ENCODE results near the gene PEAK1. TPM values are rescaled to one million over a fixed set of nuclear protein-coding genes. Genes with fewer than 3 reads are reported as not detected.
A peak's percentile ranks its signal among the peaks of the same experiment; 100 is the strongest.

The PEAK1 gene
- total RNA-seq = 100 to 1,000 TPM in 2 of 6 donors, 10 to 100 TPM in 4; 82.8 to 142 (median 90.1) TPM

DNA sequence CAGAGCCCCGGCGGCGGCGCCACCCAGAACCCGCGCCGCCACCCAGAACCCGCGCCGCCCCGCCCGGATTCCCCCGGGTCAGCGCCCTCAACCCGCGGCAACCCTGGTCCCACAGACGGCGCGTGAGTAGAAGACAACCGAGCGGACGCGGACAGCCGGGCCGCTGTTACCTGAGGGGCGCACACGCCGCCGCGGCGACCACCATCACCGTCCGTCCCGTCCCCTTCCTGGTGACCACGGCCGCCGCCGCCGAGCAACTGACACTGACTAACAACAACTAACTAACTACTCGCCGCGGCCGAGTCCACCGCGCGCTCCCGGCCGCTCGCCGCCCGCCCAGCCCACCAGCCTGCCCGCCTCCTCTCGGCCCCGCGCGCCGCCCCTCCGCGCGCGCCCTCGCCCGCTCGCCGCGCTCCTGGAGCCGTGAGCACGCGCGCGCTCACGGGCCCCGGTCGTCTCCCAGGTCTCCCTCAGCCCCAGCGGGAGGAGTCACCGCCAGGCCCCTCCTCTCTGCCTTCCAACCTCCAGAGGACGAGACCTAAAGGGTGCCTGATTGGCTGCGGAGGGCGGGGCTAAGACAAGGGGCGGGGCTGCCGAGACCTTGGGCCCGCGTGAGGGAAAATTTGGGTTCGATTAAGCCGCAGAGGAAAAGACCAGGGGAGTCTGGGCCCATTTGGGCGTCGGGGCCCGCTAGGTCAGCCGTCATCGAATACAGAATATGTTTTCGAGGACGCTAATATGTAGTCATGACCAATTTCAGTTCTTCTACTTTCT, at the start of gene PEAK1:
Gene PEAK1 (minus strand): TSS at position 269 of the 774 bp plus-strand sequence. CDS start 238,178 bp downstream, outside the sequence.
- peak within 1 kb of the TSS; percentile 94 to 97 (median 96) for H3K27ac ChIP-seq
- H3K36me3 ChIP-seq = no peaks in the 10 kb centered on the region
- peaks cover 40 to 47% (median 45%) of the 10 kb centered on the region in 4 donors for H3K4me1 ChIP-seq
- DNase-seq (peak; percentile 98 to 99), ATAC-seq (ENCODE audit: low FRiP score in 2 of 2) (peak; percentile 98 to 100)
- H3K9me3 ChIP-seq = no peaks in the 10 kb centered on the region
- H3K4me3 ChIP-seq = peak within 1 kb of the TSS; percentile 71 to 91 (median 82)
- TF ChIP-seq POLR2A (IDR thresholded peaks at IDR 0.05) (peak in 3 of 4 donors; percentile 82 to 91 (median 87)), EP300 (IDR thresholded peaks at IDR 0.05) (no peak), POLR2AphosphoS5 (IDR thresholded peaks at IDR 0.05) (peak; percentile 82 to 91)
- TF ChIP-seq, protein P1, sequence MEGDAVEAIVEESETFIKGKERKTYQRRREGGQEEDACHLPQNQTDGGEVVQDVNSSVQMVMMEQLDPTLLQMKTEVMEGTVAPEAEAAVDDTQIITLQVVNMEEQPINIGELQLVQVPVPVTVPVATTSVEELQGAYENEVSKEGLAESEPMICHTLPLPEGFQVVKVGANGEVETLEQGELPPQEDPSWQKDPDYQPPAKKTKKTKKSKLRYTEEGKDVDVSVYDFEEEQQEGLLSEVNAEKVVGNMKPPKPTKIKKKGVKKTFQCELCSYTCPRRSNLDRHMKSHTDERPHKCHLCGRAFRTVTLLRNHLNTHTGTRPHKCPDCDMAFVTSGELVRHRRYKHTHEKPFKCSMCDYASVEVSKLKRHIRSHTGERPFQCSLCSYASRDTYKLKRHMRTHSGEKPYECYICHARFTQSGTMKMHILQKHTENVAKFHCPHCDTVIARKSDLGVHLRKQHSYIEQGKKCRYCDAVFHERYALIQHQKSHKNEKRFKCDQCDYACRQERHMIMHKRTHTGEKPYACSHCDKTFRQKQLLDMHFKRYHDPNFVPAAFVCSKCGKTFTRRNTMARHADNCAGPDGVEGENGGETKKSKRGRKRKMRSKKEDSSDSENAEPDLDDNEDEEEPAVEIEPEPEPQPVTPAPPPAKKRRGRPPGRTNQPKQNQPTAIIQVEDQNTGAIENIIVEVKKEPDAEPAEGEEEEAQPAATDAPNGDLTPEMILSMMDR (IDR thresholded peaks at IDR 0.05) = peak in 2 of 6 experiments; percentile 4 to 10
- WGBS, 2 donors = 0% methylated on average over 13 to 35 of the region's 92 CpGs
- H3K27me3 ChIP-seq = no peaks in the 10 kb centered on the region

DNA sequence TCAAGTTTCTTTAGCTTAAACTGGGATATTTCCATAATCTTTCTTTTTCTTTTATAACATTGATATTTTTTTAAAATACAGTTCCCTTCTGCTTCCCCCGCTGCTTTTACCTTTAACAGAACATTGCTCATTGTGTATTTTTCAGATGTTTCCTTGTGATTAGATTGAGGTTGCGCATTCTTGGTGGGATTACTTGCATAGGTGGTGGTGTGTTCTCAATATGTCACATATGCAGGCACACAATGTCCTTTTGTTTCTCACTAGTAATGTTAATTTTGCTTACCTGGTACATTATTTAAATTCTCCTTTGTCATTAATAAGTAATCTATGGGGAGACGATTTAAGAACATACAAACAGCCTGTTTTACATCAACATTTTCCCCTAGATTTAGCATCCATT, 49.0 kb upstream of the PEAK1 start:
- Histone ChIP-seq H3K4me1 (peaks cover 0 to 11% (median under 1%) of the 10 kb centered on the region in 4 donors), H3K27ac (no peak overlapping the region), H3K27me3 (no peaks in the 10 kb centered on the region), H3K9me3 (no peaks in the 10 kb centered on the region), H3K4me3 (no peak overlapping the region), H3K36me3 (peaks cover 5 to 77% (median 12%) of the 10 kb centered on the region in 4 donors)
- ATAC-seq (ENCODE audit: low FRiP score in 2 of 2) = no peak
- WGBS, 2 donors = 96% methylated on average over 3 of the region's 3 CpGs
- TF ChIP-seq POLR2A (IDR thresholded peaks at IDR 0.05) (no peak), EP300 (IDR thresholded peaks at IDR 0.05) (no peak), POLR2AphosphoS5 (IDR thresholded peaks at IDR 0.05) (no peak)
- TF ChIP-seq, protein P1 (IDR thresholded peaks at IDR 0.05) = no peak
- no peak for DNase-seq

GRCh38 chr15:77466521-77466920, 46.6 kb upstream of the PEAK1 start:
- Histone ChIP-seq H3K9me3 (no peaks in the 10 kb centered on the region), H3K4me3 (no peak overlapping the region), H3K4me1 (peaks cover 0 to 4% (median 0%) of the 10 kb centered on the region in 4 donors), H3K27me3 (no peaks in the 10 kb centered on the region), H3K27ac (no peak overlapping the region), H3K36me3 (peaks cover 3 to 73% (median 8%) of the 10 kb centered on the region in 4 donors)
- TF ChIP-seq, protein P1 (IDR thresholded peaks at IDR 0.05) = no peak
- TF ChIP-seq POLR2A (IDR thresholded peaks at IDR 0.05) = no peak
- no peak for TF ChIP-seq POLR2AphosphoS5 (IDR thresholded peaks at IDR 0.05)
- no peak for TF ChIP-seq EP300 (IDR thresholded peaks at IDR 0.05)
- no peak for DNase-seq
- WGBS, 2 donors = 93 to 94% methylated on average over 1 of the region's 1 CpG
- ATAC-seq (ENCODE audit: low FRiP score in 2 of 2) = no peak

DNA sequence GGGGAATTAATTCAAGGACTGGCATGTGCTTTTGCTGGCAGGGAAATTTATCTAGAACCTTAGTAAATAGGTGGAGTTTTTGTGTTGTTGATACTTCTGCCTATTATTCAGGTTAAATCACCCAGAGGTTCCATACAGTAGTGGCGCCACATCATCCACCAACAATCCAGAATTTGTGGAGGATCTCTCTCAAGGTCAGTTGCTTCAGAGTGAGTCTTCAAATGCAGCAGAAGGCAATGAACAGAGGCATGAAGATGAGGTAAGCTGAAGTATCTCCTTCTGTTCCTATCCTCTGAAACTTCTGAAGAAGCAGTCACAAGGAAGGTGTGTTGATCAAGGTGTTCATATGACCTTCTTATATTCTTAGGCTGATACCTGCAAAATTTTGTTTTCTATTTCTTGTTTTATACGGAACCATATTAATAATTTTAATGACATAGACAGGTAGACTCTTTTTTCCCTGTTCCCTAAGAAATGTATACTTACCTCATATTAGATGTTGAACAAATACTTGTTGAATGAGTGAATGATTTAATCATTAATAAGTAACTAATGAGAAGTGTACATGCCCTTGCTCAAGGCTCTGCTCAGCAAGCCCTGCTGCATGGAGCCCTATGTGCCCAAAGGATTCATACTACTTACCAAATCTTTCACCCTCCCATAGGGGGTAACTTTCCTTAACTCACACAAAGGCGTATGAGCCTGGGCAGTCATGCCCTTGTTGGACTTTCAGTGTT, 44.4 kb upstream of the PEAK1 start:
- no peaks in the 10 kb centered on the region for H3K27me3 ChIP-seq
- DNase-seq = no peak
- TF ChIP-seq, protein P1 (IDR thresholded peaks at IDR 0.05) = no peak
- TF ChIP-seq POLR2A (IDR thresholded peaks at IDR 0.05) (no peak), EP300 (IDR thresholded peaks at IDR 0.05) (no peak), POLR2AphosphoS5 (IDR thresholded peaks at IDR 0.05) (no peak)
- no peaks in the 10 kb centered on the region for H3K9me3 ChIP-seq
- peaks cover 0 to 4% (median 0%) of the 10 kb centered on the region in 4 donors for H3K4me1 ChIP-seq
- 77 to 89% methylated on average over 3 of the region's 3 CpGs for WGBS, 2 donors
- peaks cover 0 to 60% (median 5%) of the 10 kb centered on the region in 4 donors for H3K36me3 ChIP-seq
- H3K4me3 ChIP-seq = no peak overlapping the region
- ATAC-seq (ENCODE audit: low FRiP score in 2 of 2) = no peak
- H3K27ac ChIP-seq = no peak overlapping the region
